AG09319 (cell line): ENCODE data around the gene DISC1.
"Not testable (repeated sequence)": the region's sequence is repeated elsewhere in the genome, so short reads cannot be mapped to it uniquely, and the experiment has no call there.

Experiments
- DNase-seq: peaks from one replicate; pipeline ENCODE4 v3.0.0-alpha.2; 2010; ENCODE audit warnings: low read depth; ENCODE audit errors: extremely low read depth
- TF ChIP-seq, protein P1 (sequence below): IDR thresholded peaks from 2 replicates; pipeline ENCODE4 v1.5.1; 2011; ENCODE audit warnings: low read depth, mild to moderate bottlenecking, inconsistent platforms, low read length, moderate library complexity

The DISC1 gene

DNA sequence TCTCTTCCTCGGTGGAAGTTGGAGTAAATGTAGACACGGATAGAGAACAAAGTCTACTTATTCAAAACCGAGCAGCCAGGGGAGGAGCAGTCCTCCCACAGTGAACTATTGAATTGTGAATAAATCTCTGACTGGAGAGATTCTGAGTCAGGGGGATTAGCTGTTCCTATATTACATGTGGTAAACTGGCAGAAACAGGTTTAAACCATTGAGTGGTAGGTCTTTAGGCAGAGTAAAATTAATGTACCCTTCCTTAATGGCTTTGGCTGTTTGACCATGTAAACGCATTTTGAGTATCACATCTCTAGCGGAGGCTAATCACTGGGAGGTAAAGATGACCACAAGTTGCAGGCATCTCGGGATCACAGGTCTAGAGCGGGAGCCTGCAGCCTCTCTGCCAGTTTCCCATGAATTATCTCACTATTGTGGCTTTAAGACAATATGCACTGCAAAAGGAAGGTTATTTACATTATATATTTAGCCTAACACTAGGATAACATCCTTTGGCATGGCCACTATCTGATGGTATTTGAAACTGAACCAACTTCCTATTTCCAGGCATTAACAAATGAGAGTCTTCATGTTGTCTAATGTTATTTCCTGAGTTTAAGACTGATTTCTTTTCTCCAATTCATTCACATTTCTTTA is 7.9 kb upstream of the DISC1 start:
- TF ChIP-seq, protein P1, sequence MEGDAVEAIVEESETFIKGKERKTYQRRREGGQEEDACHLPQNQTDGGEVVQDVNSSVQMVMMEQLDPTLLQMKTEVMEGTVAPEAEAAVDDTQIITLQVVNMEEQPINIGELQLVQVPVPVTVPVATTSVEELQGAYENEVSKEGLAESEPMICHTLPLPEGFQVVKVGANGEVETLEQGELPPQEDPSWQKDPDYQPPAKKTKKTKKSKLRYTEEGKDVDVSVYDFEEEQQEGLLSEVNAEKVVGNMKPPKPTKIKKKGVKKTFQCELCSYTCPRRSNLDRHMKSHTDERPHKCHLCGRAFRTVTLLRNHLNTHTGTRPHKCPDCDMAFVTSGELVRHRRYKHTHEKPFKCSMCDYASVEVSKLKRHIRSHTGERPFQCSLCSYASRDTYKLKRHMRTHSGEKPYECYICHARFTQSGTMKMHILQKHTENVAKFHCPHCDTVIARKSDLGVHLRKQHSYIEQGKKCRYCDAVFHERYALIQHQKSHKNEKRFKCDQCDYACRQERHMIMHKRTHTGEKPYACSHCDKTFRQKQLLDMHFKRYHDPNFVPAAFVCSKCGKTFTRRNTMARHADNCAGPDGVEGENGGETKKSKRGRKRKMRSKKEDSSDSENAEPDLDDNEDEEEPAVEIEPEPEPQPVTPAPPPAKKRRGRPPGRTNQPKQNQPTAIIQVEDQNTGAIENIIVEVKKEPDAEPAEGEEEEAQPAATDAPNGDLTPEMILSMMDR = no peak
- no peak for DNase-seq

GRCh38 chr1:231619257-231619634 is 7.3 kb upstream of the DISC1 start:
- TF ChIP-seq, protein P1 = no peak
- no peak for DNase-seq

DNA sequence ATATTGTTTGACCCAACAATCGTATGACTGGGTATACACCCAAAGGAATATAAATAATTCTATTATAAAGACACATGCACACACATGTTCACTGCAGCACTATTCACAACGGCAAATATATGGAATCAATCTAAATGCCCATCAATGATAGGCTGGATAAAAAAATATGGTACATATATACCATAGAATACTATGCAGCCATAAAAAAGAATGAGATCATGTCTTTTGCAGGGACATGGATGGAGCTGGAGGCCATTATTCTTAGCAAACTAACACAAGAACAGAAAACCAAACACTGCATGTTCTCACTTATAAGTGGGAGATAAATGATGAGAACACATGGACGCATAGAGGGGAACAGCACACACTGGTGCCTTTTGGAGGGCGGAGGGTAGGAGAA is 1.5 kb upstream of the DISC1 start:
- DNase-seq = not testable (repeated sequence)

DNA sequence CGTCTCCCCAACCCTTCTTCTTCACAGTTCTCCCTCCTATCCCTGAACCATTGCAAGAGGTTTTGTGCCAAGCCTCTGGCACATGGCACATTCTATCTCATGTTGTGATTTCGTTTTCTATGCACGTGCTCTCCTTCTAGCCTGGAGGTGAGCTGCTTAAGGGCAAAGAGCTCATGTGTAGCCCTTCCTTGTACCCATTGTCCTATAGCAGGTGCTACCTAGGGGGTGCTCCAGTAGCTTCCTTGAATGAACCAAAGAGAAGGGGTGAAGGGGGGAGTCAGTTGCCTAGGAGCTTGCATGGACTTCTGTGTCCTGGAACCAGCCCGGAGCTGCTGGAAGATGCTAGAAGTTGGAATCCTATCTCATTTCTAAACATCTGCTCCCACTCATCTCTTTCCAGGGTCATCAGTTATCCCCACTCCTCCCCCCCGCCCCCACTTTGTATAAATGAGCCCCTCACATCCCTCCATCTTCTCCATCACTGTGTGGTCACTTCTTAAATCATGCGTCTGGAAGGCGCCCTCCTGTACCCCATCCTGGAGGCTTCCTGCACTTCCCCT is 535 bp upstream of the DISC1 start:
- TF ChIP-seq, protein P1 = no peak
- no peak for DNase-seq

GRCh38 chr1:231626951-231627614 is 493 bp downstream of the DISC1 start:
- TF ChIP-seq, protein P1 = no peak
- no peak for DNase-seq

DNA sequence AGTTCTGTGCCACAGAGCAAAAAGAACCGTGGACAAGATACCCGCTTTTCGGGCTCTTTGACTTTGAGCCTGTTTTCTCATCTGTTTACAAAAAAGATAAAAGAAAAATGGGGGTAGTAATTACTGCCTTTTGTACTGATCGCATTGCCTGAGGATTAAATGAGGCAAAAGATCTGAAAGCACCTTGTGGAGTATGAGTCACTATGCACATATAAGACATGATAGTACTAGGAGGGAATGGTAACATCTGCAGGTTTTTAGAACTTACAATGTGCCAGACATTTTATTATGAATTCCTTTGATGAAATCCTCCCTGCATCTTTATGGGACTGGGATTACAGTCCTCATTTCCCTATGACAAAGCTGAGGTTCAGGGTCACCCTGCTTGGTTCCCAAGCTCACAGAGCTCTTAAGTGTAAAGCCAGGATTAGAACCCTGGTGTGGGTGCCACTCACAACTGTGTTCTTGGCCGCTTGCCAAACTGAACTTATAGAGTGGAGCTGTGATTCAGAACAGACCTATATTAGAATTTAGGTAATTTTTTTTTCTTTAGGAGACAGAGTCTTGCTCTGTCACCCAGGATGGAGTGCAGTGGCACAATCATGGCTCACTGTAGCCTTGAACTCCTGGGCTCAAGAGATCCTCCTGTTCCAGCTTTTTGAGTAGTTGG is 1.8 kb downstream of the DISC1 start:
- DNase-seq = no peak

GRCh38 chr1:231629132-231629531 is 2.5 kb downstream of the DISC1 start:
- TF ChIP-seq, protein P1 = no peak
- no peak for DNase-seq

More for the DNA sequence above, 1.8 kb downstream of the DISC1 start:
- TF ChIP-seq, protein P1 = no peak
